ENCODE measurements around the gene CDH13.

Gene CDH13

GRCh38 chr16:83354015-83354414 lies 727.2 kb downstream of the CDH13 start:
- H3K36me3 ChIP-seq, result no peaks in the 10 kb centered on the region
- no peak overlapping the region for H3K27ac ChIP-seq
- DNase-seq, result no peak
- no peaks in the 10 kb centered on the region for H3K9me3 ChIP-seq (ENCODE audit: severe bottlenecking)
- TF ChIP-seq CTCF (IDR thresholded peaks at IDR 0.05; ENCODE audit: low read depth, low read length), result no peak
- H3K27me3 ChIP-seq (ENCODE audit: insufficient read depth, low read depth, severe bottlenecking), result no peaks in the 10 kb centered on the region
- H3K4me3 ChIP-seq (ENCODE audit: low read depth, low read length), result no peak overlapping the region

DNA sequence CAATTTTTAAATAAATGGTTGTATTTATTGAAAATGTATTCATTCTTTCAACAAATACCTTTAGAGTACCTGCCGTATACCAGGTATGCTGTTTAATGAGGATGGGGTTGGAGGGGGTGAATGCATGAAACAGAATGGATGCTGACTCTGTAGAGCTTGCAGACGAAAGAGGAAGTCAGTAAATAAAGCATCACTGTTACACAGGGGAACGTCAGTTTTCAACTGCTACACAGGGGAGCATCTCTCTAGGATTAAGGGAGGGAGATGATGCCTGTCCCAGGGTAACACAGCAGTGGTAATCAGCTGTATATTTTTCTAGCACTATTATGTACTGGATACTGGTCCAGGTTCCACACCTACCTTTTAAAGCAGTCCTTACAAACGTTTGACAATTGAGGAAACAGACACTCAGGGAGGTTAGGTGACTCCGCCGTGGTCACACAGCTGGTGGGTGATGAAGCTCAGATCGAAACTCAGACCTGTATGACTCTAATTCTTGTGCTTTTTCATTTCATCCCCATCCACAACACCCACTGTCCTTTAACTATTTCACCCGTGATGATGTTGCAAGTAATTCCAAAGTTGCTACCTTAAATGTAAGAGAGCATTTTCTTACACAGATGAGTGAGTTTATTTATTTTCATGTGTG lies 728.9 kb downstream of the CDH13 start:
- H3K4me3 ChIP-seq (ENCODE audit: low read depth, low read length), result no peak overlapping the region
- H3K27ac ChIP-seq, result no peak overlapping the region
- H3K36me3 ChIP-seq, result no peaks in the 10 kb centered on the region
- no peaks in the 10 kb centered on the region for H3K27me3 ChIP-seq (ENCODE audit: insufficient read depth, low read depth, severe bottlenecking)
- TF ChIP-seq CTCF (IDR thresholded peaks at IDR 0.05; ENCODE audit: low read depth, low read length), result no peak
- no peak for DNase-seq
- no peaks in the 10 kb centered on the region for H3K9me3 ChIP-seq (ENCODE audit: severe bottlenecking)

GRCh38 chr16:83356266-83356665 lies 729.5 kb downstream of the CDH13 start:
- TF ChIP-seq CTCF (IDR thresholded peaks at IDR 0.05; ENCODE audit: low read depth, low read length), result peak; percentile 50; the same call in 1 of the 2 replicates

DNA sequence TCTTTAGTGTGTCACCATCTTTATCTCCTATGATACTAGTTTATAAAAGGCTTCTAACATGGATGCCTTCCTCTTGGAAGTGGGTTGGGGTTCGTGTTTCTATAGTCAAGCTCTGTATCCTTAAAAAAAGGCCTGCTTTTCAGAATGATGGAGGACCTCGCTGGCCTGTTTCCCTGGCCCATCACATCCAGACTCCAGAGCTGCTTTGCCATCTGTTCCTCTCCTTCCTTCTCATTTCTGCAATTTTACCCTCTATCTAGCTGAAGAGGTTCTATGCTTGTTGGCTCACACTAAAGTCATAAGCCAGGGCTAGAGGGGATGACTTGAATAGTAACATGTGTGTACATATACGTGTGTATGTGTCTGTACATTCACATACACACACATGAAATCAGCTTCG lies 730.2 kb downstream of the CDH13 start:
- H3K36me3 ChIP-seq, result no peaks in the 10 kb centered on the region
- no peak overlapping the region for H3K27ac ChIP-seq
- H3K27me3 ChIP-seq (ENCODE audit: insufficient read depth, low read depth, severe bottlenecking), result no peaks in the 10 kb centered on the region
- DNase-seq, result no peak
- H3K4me3 ChIP-seq (ENCODE audit: low read depth, low read length), result no peak overlapping the region
- TF ChIP-seq CTCF (IDR thresholded peaks at IDR 0.05; ENCODE audit: low read depth, low read length), result no peak
- no peaks in the 10 kb centered on the region for H3K9me3 ChIP-seq (ENCODE audit: severe bottlenecking)

More at GRCh38 chr16:83356266-83356665, 729.5 kb downstream of the CDH13 start:
- Histone ChIP-seq H3K27me3 (ENCODE audit: insufficient read depth, low read depth, severe bottlenecking) (no peaks in the 10 kb centered on the region), H3K36me3 (no peaks in the 10 kb centered on the region), H3K27ac (no peak overlapping the region), H3K9me3 (ENCODE audit: severe bottlenecking) (no peaks in the 10 kb centered on the region), H3K4me3 (ENCODE audit: low read depth, low read length) (no peak overlapping the region)
- peak; percentile 23 for DNase-seq

- no peak overlapping the region for H3K27ac ChIP-seq
- H3K4me3 ChIP-seq (ENCODE audit: low read depth, low read length), result no peak overlapping the region
- H3K9me3 ChIP-seq (ENCODE audit: severe bottlenecking), result no peaks in the 10 kb centered on the region
- no peak for DNase-seq
- no peaks in the 10 kb centered on the region for H3K36me3 ChIP-seq
- no peaks in the 10 kb centered on the region for H3K27me3 ChIP-seq (ENCODE audit: insufficient read depth, low read depth, severe bottlenecking)
- TF ChIP-seq CTCF (IDR thresholded peaks at IDR 0.05; ENCODE audit: low read depth, low read length), result no peak
Measured at GRCh38 chr16:83363521-83363920, 736.8 kb downstream of the CDH13 start.

- H3K36me3 ChIP-seq, result no peaks in the 10 kb centered on the region
- DNase-seq, result no peak
- no peaks in the 10 kb centered on the region for H3K27me3 ChIP-seq (ENCODE audit: insufficient read depth, low read depth, severe bottlenecking)
- no peak overlapping the region for H3K4me3 ChIP-seq (ENCODE audit: low read depth, low read length)
- H3K27ac ChIP-seq, result no peak overlapping the region
- H3K9me3 ChIP-seq (ENCODE audit: severe bottlenecking), result no peaks in the 10 kb centered on the region
- no peak for TF ChIP-seq CTCF (IDR thresholded peaks at IDR 0.05; ENCODE audit: low read depth, low read length)
Measured at GRCh38 chr16:83365166-83365565, 738.4 kb downstream of the CDH13 start.
